CD4-positive, alpha-beta memory T cell (primary cell): Measurements from ENCODE around the gene ADAP1. TPM values are rescaled to one million over a fixed set of nuclear protein-coding genes. Genes with fewer than 3 reads are reported as not detected.
A peak's percentile ranks its signal among the peaks of the same experiment; 100 is the strongest.

ENCODE experiments used
- CTCF ChIA-PET: fragments of 350-600 bp; sonication (Branson Sonifier 250); formaldehyde crosslinking; loops from one replicate; lab custom pipeline; 2021; ENCODE audit warnings: inconsistent platforms; ENCODE audit not compliant: partially characterized antibody; lab: Charles Lee
- POLR2A ChIA-PET: fragments of 350-600 bp; sonication (Branson Sonifier 250); formaldehyde crosslinking; loops from one replicate; lab custom pipeline; 2021; ENCODE audit not compliant: partially characterized antibody; lab: Charles Lee
- DNase-seq, 5 donors: peaks; one replicate each; pipeline versions ENCODE4 v3.0.0 to v3.0.0-alpha.2; 2020 to 2022; ENCODE audit warnings: mixed read lengths in 1 of 5
- H3K27ac ChIP-seq: one replicate; pipeline ENCODE4 v1.7.0; 2013; ENCODE audit warnings: low read depth, low read length
- H3K27me3 ChIP-seq: 2 replicates; pipeline ENCODE4 v1.7.0; 2013; ENCODE audit warnings: mild to moderate bottlenecking, low read length, moderate library complexity; ENCODE audit not compliant: insufficient read depth
- H3K36me3 ChIP-seq: 2 replicates; pipeline ENCODE4 v1.7.0; 2013; ENCODE audit warnings: mild to moderate bottlenecking, low read length, moderate library complexity; ENCODE audit not compliant: insufficient read depth
- H3K4me1 ChIP-seq: 2 replicates; pipeline ENCODE4 v1.7.0; 2013; ENCODE audit warnings: mild to moderate bottlenecking, low read length, moderate library complexity; ENCODE audit not compliant: insufficient read depth
- H3K4me3 ChIP-seq, 2 donors: one replicate each; pipeline ENCODE4 v1.7.0; 2013; ENCODE audit warnings: low read length in 2 of 2, mild to moderate bottlenecking in 1 of 2
- H3K9me3 ChIP-seq, 2 donors: one replicate each; pipeline ENCODE4 v1.7.0; 2013; ENCODE audit warnings: low read length in 2 of 2, control low read depth in 1 of 2; ENCODE audit not compliant: control insufficient read depth in 1 of 2
- H3K27ac Mint-ChIP-seq, 7 donors: one replicate each; pipeline ENCODE4 v1.8.0; 2020 to 2021; ENCODE audit warnings: mixed read lengths in 7 of 7, mild to moderate bottlenecking in 6 of 7, inconsistent platforms in 3 of 7, moderate library complexity in 3 of 7
- H3K27me3 Mint-ChIP-seq, 2 donors: one replicate each; pipeline ENCODE4 v1.8.0; 2020 to 2021; ENCODE audit warnings: mixed read lengths in 2 of 2
- H3K36me3 Mint-ChIP-seq, 2 donors: one replicate each; pipeline ENCODE4 v1.8.0; 2020 to 2021; ENCODE audit warnings: mixed read lengths in 2 of 2, inconsistent platforms in 1 of 2, mild to moderate bottlenecking in 1 of 2
- H3K4me1 Mint-ChIP-seq, 4 donors: one replicate each; pipeline ENCODE4 v1.8.0; 2020 to 2021; ENCODE audit warnings: mixed read lengths in 4 of 4, mild to moderate bottlenecking in 1 of 4
- H3K4me3 Mint-ChIP-seq, 8 donors: one replicate each; pipeline ENCODE4 v1.8.0; 2020 to 2021; ENCODE audit warnings: mixed read lengths in 8 of 8, mild to moderate bottlenecking in 7 of 8, moderate library complexity in 6 of 8, inconsistent platforms in 3 of 8
- H3K9me3 Mint-ChIP-seq, 8 donors: one replicate each; pipeline ENCODE4 v1.8.0; 2020 to 2021; ENCODE audit warnings: mixed read lengths in 8 of 8, mild to moderate bottlenecking in 5 of 8, inconsistent platforms in 3 of 8, moderate library complexity in 1 of 8
- intact Hi-C: fragments of 100-400 bp; cut with micrococcal nuclease; formaldehyde crosslinking; loops from one replicate; pipeline ENCODE4 v1.15.1; 2023
- polyA plus RNA-seq, 2 donors: library from polyadenylated mRNA; unstranded; fragments of 300-500 nt; fragmentation: Illumina TruSeq; gene quantifications; one replicate each; pipeline ENCODE4 v1.2.3, GENCODE V29; 2021
- total RNA-seq, 2 experiments: library from RNA; stranded (reverse); gene quantifications; one replicate each; pipeline ENCODE4 v1.2.3, GENCODE V29; 2021

ADAP1 gene
- total and polyA plus RNA-seq, 4 experiments from 2014 or later, result 5.1 to 10.0 (median 8.8) TPM

DNA sequence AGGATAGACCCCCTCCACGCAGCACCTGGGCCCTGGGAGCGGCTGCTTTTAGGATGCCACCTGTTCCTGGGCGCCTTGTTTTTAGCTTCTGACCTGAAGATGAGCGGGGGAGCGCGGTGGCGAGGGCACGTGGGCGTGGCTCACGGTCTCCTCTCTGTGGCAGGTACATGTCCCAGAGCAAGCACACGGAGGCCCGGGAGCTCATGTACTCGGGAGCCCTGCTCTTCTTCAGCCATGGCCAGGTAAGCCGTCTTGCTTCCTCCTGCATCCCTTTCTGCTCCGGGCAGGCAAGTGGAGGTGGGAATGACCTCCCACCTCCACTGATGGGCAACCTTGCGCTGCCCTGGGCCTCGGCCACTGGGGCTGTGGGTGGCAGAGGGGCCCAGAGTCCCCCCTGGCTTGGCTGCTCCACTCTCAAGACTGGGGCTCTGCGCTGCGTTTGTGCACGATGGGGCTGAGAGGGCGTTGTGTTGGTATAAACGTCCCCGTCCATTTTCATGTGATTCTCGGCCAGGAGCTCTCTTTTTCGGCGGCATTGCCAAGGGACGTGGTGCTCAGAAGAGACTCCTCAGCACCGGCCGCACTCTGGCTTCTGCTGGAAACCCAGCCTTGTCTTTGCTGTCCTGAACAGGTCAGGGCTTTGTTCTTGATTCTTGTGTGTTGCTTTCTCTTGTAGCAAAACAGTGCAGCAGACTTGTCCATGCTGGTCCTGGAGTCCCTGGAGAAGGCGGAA lies 68.4 kb downstream of the ADAP1 start:
- Mint-ChIP-seq H3K9me3 (no peaks in the 10 kb centered on the region), H3K27me3 (no peaks in the 10 kb centered on the region), H3K27ac (no peak overlapping the region), H3K4me3 (no peak overlapping the region), H3K4me1 (peaks cover 9 to 28% (median 16%) of the 10 kb centered on the region in 4 donors), H3K36me3 (peaks cover 17 to 23% of the 10 kb centered on the region in 2 donors)
- DNase-seq, result no peak
- ChIA-PET POLR2A (interaction anchor here (1.0 kb wide), 1 partner anchor 36 kb away, joined by 3 read pairs; no protein-coding TSS in a partner anchor), CTCF (no interaction called here)
- no peak overlapping the region for H3K27ac ChIP-seq
- H3K9me3 ChIP-seq, result no peaks in the 10 kb centered on the region
- peaks cover 37% of the 10 kb centered on the region for H3K36me3 ChIP-seq
- peaks cover 6% of the 10 kb centered on the region for H3K4me1 ChIP-seq
- H3K27me3 ChIP-seq, result no peaks in the 10 kb centered on the region
- intact Hi-C loops, result no loop called here
- H3K4me3 ChIP-seq, result no peak overlapping the region

GRCh38 chr7:885261-885892 lies 69.1 kb downstream of the ADAP1 start:
- Mint-ChIP-seq H3K4me1 (peaks cover 9 to 32% (median 18%) of the 10 kb centered on the region in 4 donors), H3K36me3 (peaks cover 11 to 16% of the 10 kb centered on the region in 2 donors), H3K4me3 (no peak overlapping the region), H3K9me3 (no peaks in the 10 kb centered on the region), H3K27ac (peak overlapping the region in 1 of 7 donors; percentile 41), H3K27me3 (no peaks in the 10 kb centered on the region)
- POLR2A ChIA-PET, result interaction anchor here (1.0 kb wide), 1 partner anchor 37 kb away, joined by 3 read pairs; no protein-coding TSS in a partner anchor
- Histone ChIP-seq H3K27me3 (no peaks in the 10 kb centered on the region), H3K4me3 (no peak overlapping the region), H3K36me3 (peaks cover 30% of the 10 kb centered on the region), H3K9me3 (no peaks in the 10 kb centered on the region), H3K4me1 (peaks cover 11% of the 10 kb centered on the region), H3K27ac (no peak overlapping the region)
- CTCF ChIA-PET, result no interaction called here
- no peak for DNase-seq
- intact Hi-C loops, result no loop called here

DNA sequence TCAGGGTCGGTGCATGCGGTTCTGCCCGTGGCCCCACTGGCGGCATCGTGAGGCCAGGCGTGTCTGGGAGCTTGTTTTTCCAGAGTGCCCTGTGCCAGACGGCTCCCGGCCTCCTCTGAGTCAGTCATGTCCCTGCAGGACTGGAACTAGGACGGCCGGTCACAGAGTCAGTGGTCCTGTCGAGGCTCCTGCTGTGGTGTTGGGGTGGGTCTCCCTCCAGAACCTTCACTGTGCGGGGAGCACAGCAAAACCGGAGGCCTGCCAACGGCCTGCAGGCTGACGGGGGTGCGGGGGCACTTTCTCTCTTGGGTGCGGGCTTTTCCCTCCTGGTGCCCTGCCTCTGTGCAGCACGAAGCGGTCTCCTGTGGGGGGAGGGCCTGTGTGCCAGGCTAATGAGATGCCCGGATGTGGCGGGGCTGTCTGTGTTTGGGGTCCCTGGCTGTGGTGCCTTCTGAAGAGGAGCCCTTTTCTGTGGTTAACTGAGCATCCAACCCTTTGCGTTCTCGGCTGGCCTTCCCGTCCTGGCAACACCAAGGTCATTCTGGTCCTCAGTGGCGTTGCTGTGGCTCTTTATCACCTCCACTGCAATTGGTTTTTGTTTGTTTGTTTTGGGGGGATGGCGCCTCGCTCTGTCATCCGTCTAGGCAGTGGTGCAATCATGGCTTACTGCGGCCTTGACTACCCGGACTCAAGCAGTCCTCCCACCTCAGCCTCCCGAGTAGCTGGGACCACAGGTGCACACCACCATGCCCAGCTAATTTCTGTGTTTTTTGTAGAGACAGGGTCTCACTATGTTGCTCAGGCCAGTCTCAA lies 70.1 kb downstream of the ADAP1 start:
- no peak overlapping the region for H3K27ac ChIP-seq
- peak overlapping the region in 2 of 7 donors; percentile 35 to 49 for H3K27ac Mint-ChIP-seq
- peaks cover 19% of the 10 kb centered on the region for H3K4me1 ChIP-seq
- no peak overlapping the region for H3K4me3 ChIP-seq
- peaks cover 10 to 17% of the 10 kb centered on the region in 2 donors for H3K36me3 Mint-ChIP-seq
- H3K9me3 ChIP-seq, result no peaks in the 10 kb centered on the region
- no peaks in the 10 kb centered on the region for H3K9me3 Mint-ChIP-seq
- peaks cover 29% of the 10 kb centered on the region for H3K36me3 ChIP-seq
- CTCF ChIA-PET, result no interaction called here
- DNase-seq, result no peak
- no peaks in the 10 kb centered on the region for H3K27me3 Mint-ChIP-seq
- POLR2A ChIA-PET, result no interaction called here
- H3K27me3 ChIP-seq, result no peaks in the 10 kb centered on the region
- H3K4me1 Mint-ChIP-seq, result peaks cover 10 to 42% (median 26%) of the 10 kb centered on the region in 4 donors
- intact Hi-C loops, result no loop called here
- H3K4me3 Mint-ChIP-seq, result no peak overlapping the region

GRCh38 chr7:883055-884021 lies 71.1 kb downstream of the ADAP1 start:
- Mint-ChIP-seq H3K36me3 (peaks cover 10 to 17% of the 10 kb centered on the region in 2 donors), H3K27me3 (no peaks in the 10 kb centered on the region), H3K4me3 (peak overlapping the region in 1 of 8 donors; percentile 45), H3K9me3 (no peaks in the 10 kb centered on the region), H3K4me1 (peaks cover 16 to 52% (median 33%) of the 10 kb centered on the region in 4 donors), H3K27ac (peak overlapping the region in 1 of 7 donors; percentile 60)
- no peaks in the 10 kb centered on the region for H3K27me3 ChIP-seq
- H3K9me3 ChIP-seq, result no peaks in the 10 kb centered on the region
- H3K4me3 ChIP-seq, result no peak overlapping the region
- POLR2A ChIA-PET, result no interaction called here
- H3K27ac ChIP-seq, result no peak overlapping the region
- intact Hi-C loops, result no loop called here
- no peak for DNase-seq
- H3K4me1 ChIP-seq, result peaks cover 30% of the 10 kb centered on the region
- CTCF ChIA-PET, result no interaction called here
- H3K36me3 ChIP-seq, result peaks cover 22% of the 10 kb centered on the region

DNA sequence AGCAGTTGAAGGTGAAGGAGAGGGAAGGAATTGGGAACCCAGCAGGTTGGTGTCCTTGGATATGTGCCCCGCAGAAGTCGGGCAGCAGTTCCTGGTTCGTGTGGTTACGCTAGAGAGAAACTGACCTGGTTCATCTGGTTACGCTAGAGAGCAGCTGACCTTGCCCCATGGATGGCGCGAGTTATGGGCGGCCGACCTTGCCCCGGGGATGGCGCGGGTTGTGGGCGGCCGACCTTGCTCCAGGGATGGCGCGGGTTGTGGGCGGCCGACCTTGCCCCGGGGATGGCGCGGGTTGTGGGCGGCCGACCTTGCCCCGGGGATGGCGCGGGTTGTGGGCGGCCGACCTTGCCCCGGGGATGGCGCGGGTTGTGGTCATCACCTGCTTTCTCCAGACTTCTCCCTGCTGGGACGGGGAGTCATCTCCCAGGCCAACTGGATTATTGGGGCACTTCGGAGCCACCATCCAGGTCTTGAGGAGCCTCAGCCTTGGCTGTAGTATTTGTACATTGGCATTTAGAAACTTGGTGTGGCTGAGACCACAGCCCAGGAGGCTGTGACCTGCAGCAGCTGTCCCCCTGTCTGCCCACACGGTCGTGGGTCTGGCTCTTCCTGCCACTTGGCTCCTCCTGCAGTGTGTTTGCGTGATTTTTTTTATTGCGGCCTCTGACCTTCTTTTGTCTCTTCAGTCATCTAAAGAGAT lies 72.0 kb downstream of the ADAP1 start:
- no peak for DNase-seq
- Mint-ChIP-seq H3K4me1 (peaks cover 18 to 57% (median 37%) of the 10 kb centered on the region in 4 donors), H3K4me3 (peak overlapping the region in 1 of 8 donors; percentile 57), H3K9me3 (no peaks in the 10 kb centered on the region), H3K36me3 (peaks cover 5 to 14% of the 10 kb centered on the region in 2 donors), H3K27me3 (no peaks in the 10 kb centered on the region), H3K27ac (no peak overlapping the region)
- Histone ChIP-seq H3K27me3 (no peaks in the 10 kb centered on the region), H3K27ac (no peak overlapping the region), H3K4me3 (no peak overlapping the region), H3K9me3 (no peaks in the 10 kb centered on the region), H3K4me1 (peaks cover 36% of the 10 kb centered on the region), H3K36me3 (peaks cover 13% of the 10 kb centered on the region)
- intact Hi-C loops, result no loop called here
- POLR2A ChIA-PET, result no interaction called here
- CTCF ChIA-PET, result no interaction called here

GRCh38 chr7:881441-882234 lies 72.8 kb downstream of the ADAP1 start:
- DNase-seq, result no peak
- Mint-ChIP-seq H3K9me3 (no peaks in the 10 kb centered on the region), H3K4me3 (peak overlapping the region in 2 of 8 donors; percentile 47 to 57), H3K27me3 (no peaks in the 10 kb centered on the region), H3K36me3 (peaks cover 5 to 16% of the 10 kb centered on the region in 2 donors), H3K27ac (peak overlapping the region in 2 of 7 donors; percentile 7 to 71), H3K4me1 (peaks cover 18 to 57% (median 37%) of the 10 kb centered on the region in 4 donors)
- no peak overlapping the region for H3K4me3 ChIP-seq
- H3K27me3 ChIP-seq, result no peaks in the 10 kb centered on the region
- no peaks in the 10 kb centered on the region for H3K9me3 ChIP-seq
- H3K36me3 ChIP-seq, result peaks cover 5% of the 10 kb centered on the region
- ChIA-PET CTCF (no interaction called here), POLR2A (no interaction called here)
- intact Hi-C loops, result no loop called here
- peaks cover 36% of the 10 kb centered on the region for H3K4me1 ChIP-seq
- H3K27ac ChIP-seq, result no peak overlapping the region
